Fibroblast of lung (primary cell): ENCODE measurements around the gene TRIM15. TPM values are rescaled to one million over a fixed set of nuclear protein-coding genes. Genes with fewer than 3 reads are reported as not detected.

Source experiments
- DNase-seq, 2 donors: peaks; one replicate each; pipeline versions ENCODE4 v3.0.0 to v3.0.0-alpha.2; 2010; ENCODE audit warnings: low read depth in 2 of 2
- H2AFZ ChIP-seq: 2 replicates; pipeline ENCODE4 v1.5.1; 2012; ENCODE audit warnings: low read length, control low read depth, inconsistent platforms
- H3K27ac ChIP-seq: 2 replicates; pipeline ENCODE4 v1.5.1; 2011; ENCODE audit warnings: low read length, control low read depth; ENCODE audit not compliant: insufficient read depth
- H3K27me3 ChIP-seq: 2 replicates; pipeline ENCODE4 v1.5.1; 2011; ENCODE audit warnings: mild to moderate bottlenecking, low read length; ENCODE audit not compliant: control insufficient read depth, insufficient read depth
- H3K36me3 ChIP-seq: 2 replicates; pipeline ENCODE4 v1.5.1; 2011; ENCODE audit warnings: low read length; ENCODE audit not compliant: control insufficient read depth, insufficient read depth
- H3K4me1 ChIP-seq: 2 replicates; pipeline ENCODE4 v1.5.1; 2011; ENCODE audit warnings: low read length; ENCODE audit not compliant: control insufficient read depth, insufficient read depth; ENCODE audit errors: extremely low read depth
- H3K4me2 ChIP-seq: 2 replicates; pipeline ENCODE4 v1.5.1; 2011; ENCODE audit warnings: low read length, control low read depth; ENCODE audit not compliant: insufficient read depth; ENCODE audit errors: extremely low read depth
- H3K4me3 ChIP-seq, 4 experiments: fragments of 200-600 bp in 1 of 4; sonication (generic) in 1 of 4; replicated peaks in 1 of 4; 2 replicates each; pipeline ENCODE4 v1.5.1; 2011 to 2016; ENCODE audit warnings: low read length in 4 of 4, low read depth in 3 of 4, mild to moderate bottlenecking in 3 of 4, control low read depth in 2 of 4, inconsistent platforms in 1 of 4, mixed read lengths in 1 of 4; ENCODE audit not compliant: insufficient read depth in 1 of 4; ENCODE audit errors: control extremely low read depth in 1 of 4
- H3K79me2 ChIP-seq: 2 replicates; pipeline ENCODE4 v1.5.1; 2012; ENCODE audit warnings: mild to moderate bottlenecking, low read length, inconsistent platforms; ENCODE audit not compliant: control insufficient read depth, insufficient read depth
- H3K9ac ChIP-seq: 2 replicates; pipeline ENCODE4 v1.5.1; 2011; ENCODE audit warnings: mild to moderate bottlenecking, low read length, control low read depth; ENCODE audit not compliant: insufficient read depth
- H3K9me3 ChIP-seq: 2 replicates; pipeline ENCODE4 v1.5.1; 2012; ENCODE audit warnings: low read depth, low read length; ENCODE audit not compliant: control insufficient read depth, insufficient read depth
- H4K20me1 ChIP-seq: 2 replicates; pipeline ENCODE4 v1.5.1; 2011; ENCODE audit warnings: low read length; ENCODE audit not compliant: control insufficient read depth, insufficient read depth; ENCODE audit errors: extremely low read depth
- CTCF ChIP-seq, 2 donors: IDR thresholded peaks in 1 of 2; conservative IDR thresholded peaks in 1 of 2; 1 replicate in 1 of 2; 2 replicates in 1 of 2; pipeline ENCODE4 v1.5.1; 2011 to 2012; ENCODE audit warnings: low read length in 2 of 2, control low read depth in 1 of 2, inconsistent platforms in 1 of 2, low read depth in 1 of 2, mild to moderate bottlenecking in 1 of 2
- EZH2 ChIP-seq: IDR thresholded peaks from 2 replicates; pipeline ENCODE4 v1.5.1; 2012; ENCODE audit warnings: low read length, control low read depth, mild to moderate bottlenecking; ENCODE audit errors: missing control alignments
- polyA plus RNA-seq, 2 donors: library from polyadenylated mRNA; depleted of rRNA in 1 of 2; stranded (reverse) in 1 of 2; unstranded in 1 of 2; fragments of >200 nt; gene quantifications; 2 replicates each; pipeline ENCODE4 v1.2.1, GENCODE V29; 2011 to 2012; ENCODE audit warnings: missing spikeins in 1 of 2
- total RNA-seq: library from RNA; depleted of rRNA; stranded (reverse); fragments of >200 nt; gene quantifications from 2 replicates; pipeline ENCODE4 v1.2.1, GENCODE V29; 2014

Gene TRIM15
- total and polyA plus RNA-seq, 2 donors (not counting 1 experiment from before 2014, with no cell fraction given) = not detected

GRCh38 chr6:30143780-30144179 is 19.6 kb upstream of the TRIM15 start:
- TF ChIP-seq EZH2 = no peak
- TF ChIP-seq CTCF (conservative IDR thresholded peaks at IDR 0.05 in 1 of 2, IDR thresholded peaks at IDR 0.05 in 1 of 2; ENCODE audit: low read depth in 1 of 2, low read length in 2 of 2) = no peak
- no peak for DNase-seq
- Histone ChIP-seq H3K79me2 (no peaks in the 10 kb centered on the region), H3K4me2 (no peak overlapping the region), H3K36me3 (no peaks in the 10 kb centered on the region), H3K9me3 (no peaks in the 10 kb centered on the region), H3K4me3 (no peak overlapping the region), H3K9ac (no peak overlapping the region), H2AFZ (no peak overlapping the region), H3K27me3 (peaks cover 17% of the 10 kb centered on the region), H3K4me1 (no peaks in the 10 kb centered on the region), H3K27ac (no peak overlapping the region), H4K20me1 (no peaks in the 10 kb centered on the region)

GRCh38 chr6:30144811-30145210 is 18.5 kb upstream of the TRIM15 start:
- no peak overlapping the region for H3K9ac ChIP-seq
- H3K27ac ChIP-seq = no peak overlapping the region
- no peaks in the 10 kb centered on the region for H4K20me1 ChIP-seq
- no peaks in the 10 kb centered on the region for H3K36me3 ChIP-seq
- H3K79me2 ChIP-seq = no peaks in the 10 kb centered on the region
- H3K4me3 ChIP-seq = no peak overlapping the region
- no peaks in the 10 kb centered on the region for H3K4me1 ChIP-seq
- peaks cover 17% of the 10 kb centered on the region for H3K27me3 ChIP-seq
- H3K9me3 ChIP-seq = no peaks in the 10 kb centered on the region
- no peak overlapping the region for H3K4me2 ChIP-seq
- H2AFZ ChIP-seq = no peak overlapping the region
- no peak for TF ChIP-seq CTCF (conservative IDR thresholded peaks at IDR 0.05 in 1 of 2, IDR thresholded peaks at IDR 0.05 in 1 of 2; ENCODE audit: low read depth in 1 of 2, low read length in 2 of 2)
- no peak for TF ChIP-seq EZH2
- DNase-seq = no peak

GRCh38 chr6:30145818-30146217 is 17.5 kb upstream of the TRIM15 start:
- no peak for TF ChIP-seq CTCF (conservative IDR thresholded peaks at IDR 0.05 in 1 of 2, IDR thresholded peaks at IDR 0.05 in 1 of 2; ENCODE audit: low read depth in 1 of 2, low read length in 2 of 2)
- TF ChIP-seq EZH2 = no peak
- H3K9ac ChIP-seq = no peak overlapping the region
- H4K20me1 ChIP-seq = no peaks in the 10 kb centered on the region
- no peak overlapping the region for H2AFZ ChIP-seq
- no peaks in the 10 kb centered on the region for H3K36me3 ChIP-seq
- no peaks in the 10 kb centered on the region for H3K9me3 ChIP-seq
- no peak overlapping the region for H3K4me2 ChIP-seq
- H3K27ac ChIP-seq = no peak overlapping the region
- no peaks in the 10 kb centered on the region for H3K79me2 ChIP-seq
- no peaks in the 10 kb centered on the region for H3K4me1 ChIP-seq
- DNase-seq = no peak
- no peak overlapping the region for H3K4me3 ChIP-seq
- peaks cover 17% of the 10 kb centered on the region for H3K27me3 ChIP-seq
